HEK293 (cell line): ENCODE results near the gene S1PR1.

ENCODE experiments used
- CTCF ChIA-PET: fragments of 350-600 bp; formaldehyde crosslinking; extraction: SDS; loops from one replicate; lab custom pipeline; 2021; ENCODE audit warnings: antibody characterized with exemption; lab: Yijun Ruan, JAX
- POLR2A ChIA-PET: fragments of 300-600 bp; formaldehyde crosslinking; extraction: SDS; loops from one replicate; lab custom pipeline; 2020; ENCODE audit warnings: antibody characterized with exemption, inconsistent platforms; lab: Yijun Ruan, JAX
- H3K27ac ChIP-seq: fragments of 200-500 bp; sonication (Bioruptor generic); 2 replicates; pipeline ENCODE4 v1.5.1; 2014; ENCODE audit warnings: low read depth, low read length, control low read depth, inconsistent platforms; ENCODE audit errors: extremely low read depth
- H3K36me3 ChIP-seq, 2 experiments: fragments of 200-500 bp in 1 of 2; sonication (Bioruptor generic) in 1 of 2; 1 replicate in 1 of 2; 2 replicates in 1 of 2; pipeline ENCODE4 v1.5.1; 2014 to 2017; ENCODE audit warnings: inconsistent platforms in 2 of 2, low read length in 2 of 2; ENCODE audit not compliant: control insufficient read depth in 2 of 2, insufficient read depth in 1 of 2
- H3K4me1 ChIP-seq: fragments of 200-500 bp; sonication (Bioruptor generic); 2 replicates; pipeline ENCODE4 v1.5.1; 2014; ENCODE audit warnings: mild to moderate bottlenecking, low read length, inconsistent platforms; ENCODE audit not compliant: control insufficient read depth, insufficient read depth
- H3K4me3 ChIP-seq: 2 replicates; pipeline ENCODE4 v1.5.1; 2011; ENCODE audit warnings: low read depth, mild to moderate bottlenecking, control low read depth, low read length, moderate library complexity
- H3K9me3 ChIP-seq: fragments of 200-500 bp; sonication (Bioruptor generic); 2 replicates; pipeline ENCODE4 v1.5.1; 2014; ENCODE audit warnings: low read depth, low read length, inconsistent platforms; ENCODE audit not compliant: control insufficient read depth, insufficient read depth
- GFI1B ChIP-seq: fragments of 450-650 bp; formaldehyde crosslinking; IDR thresholded peaks from 2 replicates; pipeline ENCODE4 v1.5.1; 2016; ENCODE audit warnings: missing biosample characterization, missing genetic modification characterization
- OSR2 ChIP-seq: fragments of 450-650 bp; formaldehyde crosslinking; IDR thresholded peaks from 2 replicates; pipeline ENCODE4 v1.5.1; 2016; ENCODE audit warnings: missing biosample characterization, missing genetic modification characterization
- REPIN1 ChIP-seq: fragments of 450-650 bp; formaldehyde crosslinking; IDR thresholded peaks from 2 replicates; pipeline ENCODE4 v1.5.1; 2017; ENCODE audit warnings: missing biosample characterization, missing genetic modification characterization, low read depth
- SP2 ChIP-seq: fragments of 450-650 bp; formaldehyde crosslinking; IDR thresholded peaks from 2 replicates; pipeline ENCODE4 v1.5.1; 2016; ENCODE audit warnings: missing biosample characterization, missing genetic modification characterization
- ZBTB20 ChIP-seq: fragments of 450-650 bp; formaldehyde crosslinking; IDR thresholded peaks from 2 replicates; pipeline ENCODE4 v1.5.1; 2016; ENCODE audit warnings: missing biosample characterization, missing genetic modification characterization
- ZBTB21 ChIP-seq: fragments of 450-650 bp; formaldehyde crosslinking; IDR thresholded peaks from 2 replicates; pipeline ENCODE4 v1.5.1; 2017; ENCODE audit warnings: missing biosample characterization, missing genetic modification characterization
- ZNF239 ChIP-seq: fragments of 450-650 bp; formaldehyde crosslinking; IDR thresholded peaks from 2 replicates; pipeline ENCODE4 v1.5.1; 2016; ENCODE audit warnings: missing biosample characterization, missing genetic modification characterization
- ZNF26 ChIP-seq: fragments of 450-650 bp; formaldehyde crosslinking; IDR thresholded peaks from 2 replicates; pipeline ENCODE4 v1.5.1; 2016; ENCODE audit warnings: missing biosample characterization, missing genetic modification characterization
- ZNF280C ChIP-seq: fragments of 450-650 bp; formaldehyde crosslinking; IDR thresholded peaks from 2 replicates; pipeline ENCODE4 v1.5.1; 2016; ENCODE audit warnings: missing biosample characterization, missing genetic modification characterization
- ZNF548 ChIP-seq: fragments of 450-650 bp; formaldehyde crosslinking; IDR thresholded peaks from 2 replicates; pipeline ENCODE4 v1.5.1; 2016; ENCODE audit warnings: missing biosample characterization, missing genetic modification characterization
- ZNF600 ChIP-seq: fragments of 450-650 bp; formaldehyde crosslinking; IDR thresholded peaks from 2 replicates; pipeline ENCODE4 v1.5.1; 2016; ENCODE audit warnings: missing biosample characterization, missing genetic modification characterization
- ZNF621 ChIP-seq: fragments of 450-650 bp; formaldehyde crosslinking; IDR thresholded peaks from 2 replicates; pipeline ENCODE4 v1.5.1; 2017; ENCODE audit warnings: missing biosample characterization, missing genetic modification characterization
- ZNF626 ChIP-seq: fragments of 450-650 bp; sonication (Bioruptor Pico); formaldehyde crosslinking; IDR thresholded peaks from 2 replicates; pipeline ENCODE4 v1.5.1; 2018; ENCODE audit warnings: missing biosample characterization, missing genetic modification characterization, inconsistent platforms
- ZNF660 ChIP-seq: fragments of 450-650 bp; IDR thresholded peaks from 2 replicates; pipeline ENCODE4 v1.5.1; 2018; ENCODE audit warnings: missing biosample characterization, mild to moderate bottlenecking, missing genetic modification characterization
- ZNF791 ChIP-seq: fragments of 450-650 bp; formaldehyde crosslinking; IDR thresholded peaks from 2 replicates; pipeline ENCODE4 v1.5.1; 2016; ENCODE audit warnings: missing biosample characterization, missing genetic modification characterization
- TF ChIP-seq, protein P1 (sequence below): fragments of 450-650 bp; formaldehyde crosslinking; IDR thresholded peaks from 2 replicates; pipeline ENCODE4 v1.5.1; 2017; ENCODE audit warnings: missing biosample characterization, missing genetic modification characterization
- TF ChIP-seq, protein P2 (sequence below): fragments of 450-650 bp; formaldehyde crosslinking; IDR thresholded peaks from 2 replicates; pipeline ENCODE4 v1.5.1; 2017; ENCODE audit warnings: missing biosample characterization, missing genetic modification characterization
- TF ChIP-seq, protein P3 (sequence below): fragments of 450-650 bp; formaldehyde crosslinking; IDR thresholded peaks from 2 replicates; pipeline ENCODE4 v1.5.1; 2016; ENCODE audit warnings: missing biosample characterization, missing genetic modification characterization

Gene S1PR1

GRCh38 chr1:101187297-101187696, 49.5 kb upstream of the S1PR1 start:
- Histone ChIP-seq H3K4me1 (no peaks in the 10 kb centered on the region), H3K4me3 (no peak overlapping the region), H3K27ac (no peak overlapping the region), H3K9me3 (no peaks in the 10 kb centered on the region), H3K36me3 (no peaks in the 10 kb centered on the region)
- TF ChIP-seq ZNF26 (tag by site-specific recombination) (no peak), GFI1B (tag by site-specific recombination) (no peak), ZBTB20 (tag by site-specific recombination) (no peak), ZNF791 (tag by site-specific recombination) (no peak), OSR2 (no peak), ZNF621 (tag by site-specific recombination) (no peak), ZNF600 (tag by site-specific recombination) (no peak), ZNF548 (tag by site-specific recombination) (no peak), ZNF280C (tag by site-specific recombination) (no peak), ZNF626 (no peak), REPIN1 (tag by site-specific recombination) (no peak), ZNF660 (tag by site-specific recombination) (no peak), ZBTB21 (tag by site-specific recombination) (no peak), SP2 (tag by site-specific recombination) (no peak), ZNF239 (tag by site-specific recombination) (no peak)
- TF ChIP-seq, protein P1, sequence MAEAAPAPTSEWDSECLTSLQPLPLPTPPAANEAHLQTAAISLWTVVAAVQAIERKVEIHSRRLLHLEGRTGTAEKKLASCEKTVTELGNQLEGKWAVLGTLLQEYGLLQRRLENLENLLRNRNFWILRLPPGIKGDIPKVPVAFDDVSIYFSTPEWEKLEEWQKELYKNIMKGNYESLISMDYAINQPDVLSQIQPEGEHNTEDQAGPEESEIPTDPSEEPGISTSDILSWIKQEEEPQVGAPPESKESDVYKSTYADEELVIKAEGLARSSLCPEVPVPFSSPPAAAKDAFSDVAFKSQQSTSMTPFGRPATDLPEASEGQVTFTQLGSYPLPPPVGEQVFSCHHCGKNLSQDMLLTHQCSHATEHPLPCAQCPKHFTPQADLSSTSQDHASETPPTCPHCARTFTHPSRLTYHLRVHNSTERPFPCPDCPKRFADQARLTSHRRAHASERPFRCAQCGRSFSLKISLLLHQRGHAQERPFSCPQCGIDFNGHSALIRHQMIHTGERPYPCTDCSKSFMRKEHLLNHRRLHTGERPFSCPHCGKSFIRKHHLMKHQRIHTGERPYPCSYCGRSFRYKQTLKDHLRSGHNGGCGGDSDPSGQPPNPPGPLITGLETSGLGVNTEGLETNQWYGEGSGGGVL (tag by site-specific recombination) = no peak
- TF ChIP-seq, protein P2, sequence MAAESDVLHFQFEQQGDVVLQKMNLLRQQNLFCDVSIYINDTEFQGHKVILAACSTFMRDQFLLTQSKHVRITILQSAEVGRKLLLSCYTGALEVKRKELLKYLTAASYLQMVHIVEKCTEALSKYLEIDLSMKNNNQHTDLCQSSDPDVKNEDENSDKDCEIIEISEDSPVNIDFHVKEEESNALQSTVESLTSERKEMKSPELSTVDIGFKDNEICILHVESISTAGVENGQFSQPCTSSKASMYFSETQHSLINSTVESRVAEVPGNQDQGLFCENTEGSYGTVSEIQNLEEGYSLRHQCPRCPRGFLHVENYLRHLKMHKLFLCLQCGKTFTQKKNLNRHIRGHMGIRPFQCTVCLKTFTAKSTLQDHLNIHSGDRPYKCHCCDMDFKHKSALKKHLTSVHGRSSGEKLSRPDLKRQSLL = no peak
- TF ChIP-seq, protein P3, sequence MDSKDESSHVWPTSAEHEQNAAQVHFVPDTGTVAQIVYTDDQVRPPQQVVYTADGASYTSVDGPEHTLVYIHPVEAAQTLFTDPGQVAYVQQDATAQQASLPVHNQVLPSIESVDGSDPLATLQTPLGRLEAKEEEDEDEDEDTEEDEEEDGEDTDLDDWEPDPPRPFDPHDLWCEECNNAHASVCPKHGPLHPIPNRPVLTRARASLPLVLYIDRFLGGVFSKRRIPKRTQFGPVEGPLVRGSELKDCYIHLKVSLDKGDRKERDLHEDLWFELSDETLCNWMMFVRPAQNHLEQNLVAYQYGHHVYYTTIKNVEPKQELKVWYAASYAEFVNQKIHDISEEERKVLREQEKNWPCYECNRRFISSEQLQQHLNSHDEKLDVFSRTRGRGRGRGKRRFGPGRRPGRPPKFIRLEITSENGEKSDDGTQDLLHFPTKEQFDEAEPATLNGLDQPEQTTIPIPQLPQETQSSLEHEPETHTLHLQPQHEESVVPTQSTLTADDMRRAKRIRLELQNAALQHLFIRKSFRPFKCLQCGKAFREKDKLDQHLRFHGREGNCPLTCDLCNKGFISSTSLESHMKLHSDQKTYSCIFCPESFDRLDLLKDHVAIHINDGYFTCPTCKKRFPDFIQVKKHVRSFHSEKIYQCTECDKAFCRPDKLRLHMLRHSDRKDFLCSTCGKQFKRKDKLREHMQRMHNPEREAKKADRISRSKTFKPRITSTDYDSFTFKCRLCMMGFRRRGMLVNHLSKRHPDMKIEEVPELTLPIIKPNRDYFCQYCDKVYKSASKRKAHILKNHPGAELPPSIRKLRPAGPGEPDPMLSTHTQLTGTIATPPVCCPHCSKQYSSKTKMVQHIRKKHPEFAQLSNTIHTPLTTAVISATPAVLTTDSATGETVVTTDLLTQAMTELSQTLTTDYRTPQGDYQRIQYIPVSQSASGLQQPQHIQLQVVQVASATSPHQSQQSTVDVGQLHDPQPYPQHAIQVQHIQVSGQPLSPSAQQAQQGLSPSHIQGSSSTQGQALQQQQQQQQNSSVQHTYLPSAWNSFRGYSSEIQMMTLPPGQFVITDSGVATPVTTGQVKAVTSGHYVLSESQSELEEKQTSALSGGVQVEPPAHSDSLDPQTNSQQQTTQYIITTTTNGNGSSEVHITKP (tag by site-specific recombination) = no peak
- POLR2A ChIA-PET = no interaction called here
- CTCF ChIA-PET = interaction anchor here (0.6 kb wide), 2 partner anchors 57 to 123 kb away, joined by 3 read pairs; no protein-coding TSS in a partner anchor
